ENCODE results near the gene PNPLA5. TPM values are rescaled to one million over a fixed set of nuclear protein-coding genes. Genes with fewer than 3 reads are reported as not detected.
A peak's percentile ranks its signal among the peaks of the same experiment; 100 is the strongest.

PNPLA5 gene, protein sequence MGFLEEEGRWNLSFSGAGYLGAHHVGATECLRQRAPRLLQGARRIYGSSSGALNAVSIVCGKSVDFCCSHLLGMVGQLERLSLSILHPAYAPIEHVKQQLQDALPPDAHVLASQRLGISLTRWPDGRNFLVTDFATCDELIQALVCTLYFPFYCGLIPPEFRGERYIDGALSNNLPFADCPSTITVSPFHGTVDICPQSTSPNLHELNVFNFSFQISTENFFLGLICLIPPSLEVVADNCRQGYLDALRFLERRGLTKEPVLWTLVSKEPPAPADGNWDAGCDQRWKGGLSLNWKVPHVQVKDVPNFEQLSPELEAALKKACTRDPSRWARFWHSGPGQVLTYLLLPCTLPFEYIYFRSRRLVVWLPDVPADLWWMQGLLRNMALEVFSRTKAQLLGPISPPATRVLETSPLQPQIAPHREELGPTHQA
- total RNA-seq, result not detected
- polyA plus RNA-seq, result not detected

DNA sequence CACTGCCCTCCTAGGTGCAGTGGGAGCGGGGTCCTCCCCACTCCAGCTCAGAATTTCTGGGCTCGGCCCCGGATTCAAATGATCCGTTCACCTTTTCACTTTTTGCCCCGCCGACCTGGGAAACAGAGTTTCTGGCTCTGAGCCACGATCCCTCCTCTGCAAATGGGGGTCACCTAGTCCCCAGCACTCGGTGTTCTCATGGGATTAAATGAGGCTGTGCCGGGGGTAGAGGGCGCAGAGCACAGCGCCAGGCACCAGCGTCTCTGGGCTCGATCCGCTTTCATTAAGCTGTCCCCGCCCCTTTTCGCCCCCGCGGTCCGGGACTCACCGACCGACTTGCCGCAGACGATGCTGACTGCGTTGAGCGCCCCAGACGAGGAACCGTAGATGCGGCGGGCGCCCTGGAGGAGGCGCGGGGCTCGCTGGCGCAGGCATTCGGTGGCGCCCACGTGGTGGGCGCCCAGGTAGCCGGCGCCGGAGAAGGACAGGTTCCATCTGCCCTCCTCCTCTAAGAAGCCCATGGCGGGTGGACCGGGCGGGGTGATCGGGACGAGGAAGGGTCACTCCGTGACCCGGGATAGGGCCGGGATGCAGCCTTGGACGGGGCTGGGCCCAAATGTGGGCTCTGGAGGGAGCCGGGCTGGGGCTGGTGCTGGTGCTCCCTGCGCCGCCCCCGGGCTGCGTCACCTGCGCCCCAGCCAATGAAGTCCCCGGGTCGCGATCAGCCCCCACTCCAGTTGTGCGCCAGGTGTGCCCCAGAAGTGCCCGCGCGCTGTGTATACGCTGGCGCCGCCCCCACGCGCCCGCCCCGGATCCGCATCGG lies at the start of gene PNPLA5:
TSS of gene PNPLA5 (minus strand) at position 654 of the 823 bp plus-strand sequence. CDS start at position 521, 133 bp downstream.
- H3K27me3 Mint-ChIP-seq, result peaks cover 27 to 35% of the 10 kb centered on the region in 2 donors
- Histone ChIP-seq H3K4me1 (ENCODE audit: insufficient read depth, low read length) (no peaks in the 10 kb centered on the region), H3K27me3 (ENCODE audit: insufficient read depth, low read length) (peaks cover 8% of the 10 kb centered on the region), H3K4me3 (ENCODE audit: low read length in 2 of 2) (no peak within 1 kb of the TSS), H3K27ac (ENCODE audit: low read depth, low read length) (no peak within 1 kb of the TSS), H3K9me3 (ENCODE audit: control insufficient read depth in 1 of 2, low read length in 2 of 2) (no peaks in the 10 kb centered on the region), H3K36me3 (ENCODE audit: insufficient read depth, low read length) (no peaks in the 10 kb centered on the region)
- no peak for DNase-seq
- H3K36me3 Mint-ChIP-seq, result no peaks in the 10 kb centered on the region
- no peak within 1 kb of the TSS for H3K27ac Mint-ChIP-seq
- H3K9me3 Mint-ChIP-seq, result no peaks in the 10 kb centered on the region
- peaks cover 0 to 4% (median 0%) of the 10 kb centered on the region in 4 donors for H3K4me1 Mint-ChIP-seq
- POLR2A ChIA-PET (ENCODE audit: partially characterized antibody), result no interaction called here
- intact Hi-C loops (cut with micrococcal nuclease), result no loop called here
- CTCF ChIA-PET (ENCODE audit: partially characterized antibody), result interaction anchor here (0.8 kb wide), 1 partner anchor 9 kb away, joined by 3 read pairs; no protein-coding TSS in a partner anchor
- peak within 1 kb of the TSS in 3 of 8 donors; percentile 13 to 49 (median 29) for H3K4me3 Mint-ChIP-seq

DNA sequence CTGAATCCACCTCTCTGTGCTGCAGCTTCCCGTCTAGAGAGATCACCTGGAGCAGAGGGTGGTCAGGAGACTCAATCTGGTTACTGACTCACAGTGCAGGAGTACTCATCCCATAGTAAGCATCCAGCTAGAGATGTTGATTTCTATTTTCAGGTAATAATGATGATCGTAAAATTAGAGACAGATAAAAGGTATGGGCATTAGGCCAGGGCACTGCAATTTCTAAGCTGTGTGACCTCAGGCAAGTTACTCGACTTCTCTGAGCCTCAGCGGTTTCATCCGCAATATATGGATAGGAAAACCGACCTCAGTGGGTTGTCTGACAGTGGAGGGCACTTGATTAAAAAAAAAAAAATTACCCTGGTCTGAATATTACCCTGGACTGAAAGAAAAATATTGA lies 49.6 kb upstream of the PNPLA5 start:
- CTCF ChIA-PET (ENCODE audit: partially characterized antibody), result interaction anchor here (1.5 kb wide), 1 partner anchor 52 kb away, joined by 3 read pairs; no protein-coding TSS in a partner anchor
- POLR2A ChIA-PET (ENCODE audit: partially characterized antibody), result no interaction called here
- H3K27ac Mint-ChIP-seq, result no peak overlapping the region
- H3K4me3 Mint-ChIP-seq, result no peak overlapping the region
- intact Hi-C loops (cut with micrococcal nuclease), result no loop called here
- no peak overlapping the region for H3K4me3 ChIP-seq (ENCODE audit: low read length in 2 of 2)
- no peaks in the 10 kb centered on the region for H3K4me1 ChIP-seq (ENCODE audit: insufficient read depth, low read length)
- no peaks in the 10 kb centered on the region for H3K27me3 ChIP-seq (ENCODE audit: insufficient read depth, low read length)
- H3K9me3 ChIP-seq (ENCODE audit: control insufficient read depth in 1 of 2, low read length in 2 of 2), result no peaks in the 10 kb centered on the region
- no peaks in the 10 kb centered on the region for H3K4me1 Mint-ChIP-seq
- no peak for DNase-seq
- no peak overlapping the region for H3K27ac ChIP-seq (ENCODE audit: low read depth, low read length)
- peaks cover 0 to 8% (median 0%) of the 10 kb centered on the region in 8 donors for H3K9me3 Mint-ChIP-seq
- H3K36me3 Mint-ChIP-seq, result no peaks in the 10 kb centered on the region
- H3K36me3 ChIP-seq (ENCODE audit: insufficient read depth, low read length), result no peaks in the 10 kb centered on the region
- H3K27me3 Mint-ChIP-seq, result peaks cover 0 to 11% of the 10 kb centered on the region in 2 donors

DNA sequence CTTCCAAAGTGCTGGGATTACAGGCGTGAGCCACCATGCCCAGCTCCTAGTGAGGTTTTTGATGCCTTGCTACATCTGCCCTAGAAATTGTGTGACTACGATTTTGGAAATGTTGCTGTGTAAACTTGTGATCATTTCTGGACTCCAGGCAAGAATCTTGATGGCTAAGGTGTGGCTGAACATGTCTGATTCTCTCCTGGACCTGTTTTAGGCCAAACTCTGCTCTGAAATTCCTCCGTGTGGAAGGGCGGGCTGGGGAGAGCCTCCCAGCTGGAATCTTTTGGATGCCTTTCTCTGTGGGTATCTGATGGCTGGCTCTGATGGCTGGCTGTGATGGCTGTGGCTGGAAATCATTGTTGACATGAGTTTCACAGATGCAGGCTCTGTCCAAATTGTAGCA lies 40.0 kb upstream of the PNPLA5 start:
- Histone ChIP-seq H3K9me3 (ENCODE audit: control insufficient read depth in 1 of 2, low read length in 2 of 2) (no peaks in the 10 kb centered on the region), H3K4me1 (ENCODE audit: insufficient read depth, low read length) (no peaks in the 10 kb centered on the region), H3K27me3 (ENCODE audit: insufficient read depth, low read length) (no peaks in the 10 kb centered on the region), H3K27ac (ENCODE audit: low read depth, low read length) (no peak overlapping the region), H3K4me3 (ENCODE audit: low read length in 2 of 2) (no peak overlapping the region), H3K36me3 (ENCODE audit: insufficient read depth, low read length) (no peaks in the 10 kb centered on the region)
- Mint-ChIP-seq H3K36me3 (no peaks in the 10 kb centered on the region), H3K4me1 (no peaks in the 10 kb centered on the region), H3K4me3 (no peak overlapping the region), H3K9me3 (no peaks in the 10 kb centered on the region), H3K27ac (no peak overlapping the region), H3K27me3 (peaks cover 7 to 28% of the 10 kb centered on the region in 2 donors)
- ChIA-PET CTCF (ENCODE audit: partially characterized antibody) (interaction anchor here (1.7 kb wide), 1 partner anchor 14 kb away, joined by 4 read pairs; no protein-coding TSS in a partner anchor), POLR2A (ENCODE audit: partially characterized antibody) (no interaction called here)
- intact Hi-C loops (cut with micrococcal nuclease), result no loop called here
- no peak for DNase-seq

DNA sequence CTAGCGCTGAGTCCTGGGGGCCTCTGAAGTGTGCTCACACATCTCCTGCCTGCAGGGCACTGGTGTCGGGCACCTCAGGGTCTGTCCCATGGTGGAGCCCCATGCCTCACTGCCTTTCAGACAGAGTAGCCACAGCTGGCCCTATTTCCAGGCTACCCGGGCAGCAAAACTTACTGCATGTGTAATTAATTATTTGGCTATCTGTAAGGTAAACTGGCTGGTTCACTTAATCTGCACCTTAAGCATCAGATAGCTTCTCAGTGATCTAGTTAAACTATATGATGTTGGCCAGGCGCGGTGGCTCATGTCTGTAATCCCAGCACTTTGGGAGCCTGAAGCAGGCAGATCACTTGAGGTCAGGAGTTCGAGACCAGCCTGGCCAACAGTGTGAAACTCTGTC lies 37.1 kb upstream of the PNPLA5 start:
- Histone ChIP-seq H3K9me3 (ENCODE audit: control insufficient read depth in 1 of 2, low read length in 2 of 2) (no peaks in the 10 kb centered on the region), H3K36me3 (ENCODE audit: insufficient read depth, low read length) (no peaks in the 10 kb centered on the region), H3K27me3 (ENCODE audit: insufficient read depth, low read length) (peaks cover 11% of the 10 kb centered on the region), H3K27ac (ENCODE audit: low read depth, low read length) (no peak overlapping the region), H3K4me3 (ENCODE audit: low read length in 2 of 2) (no peak overlapping the region), H3K4me1 (ENCODE audit: insufficient read depth, low read length) (no peaks in the 10 kb centered on the region)
- Mint-ChIP-seq H3K27me3 (peaks cover 11 to 16% of the 10 kb centered on the region in 2 donors), H3K4me3 (no peak overlapping the region), H3K4me1 (peaks cover 0 to 6% (median 1%) of the 10 kb centered on the region in 4 donors), H3K9me3 (no peaks in the 10 kb centered on the region), H3K27ac (no peak overlapping the region), H3K36me3 (no peaks in the 10 kb centered on the region)
- no peak for DNase-seq
- ChIA-PET CTCF (ENCODE audit: partially characterized antibody) (no interaction called here), POLR2A (ENCODE audit: partially characterized antibody) (no interaction called here)
- intact Hi-C loops (cut with micrococcal nuclease), result no loop called here

DNA sequence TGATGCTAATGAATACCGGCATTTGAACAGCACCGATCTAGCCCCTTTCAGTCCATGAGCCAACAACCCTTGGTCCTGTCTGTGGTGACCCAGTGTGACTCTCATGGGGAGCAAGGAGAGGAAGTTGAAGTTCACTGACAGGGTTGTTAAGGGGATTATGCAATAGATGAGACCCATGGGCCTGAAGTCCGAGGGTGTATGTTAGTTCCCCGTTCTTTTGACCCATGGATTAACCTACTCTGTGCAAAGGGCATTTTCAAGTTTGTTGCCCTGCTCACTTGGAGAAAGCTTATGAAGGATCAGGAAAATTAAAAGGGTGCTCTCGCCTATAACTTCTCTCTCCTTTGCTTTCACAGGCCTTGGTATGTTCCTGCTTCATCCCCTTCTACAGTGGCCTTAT lies 36.7 kb upstream of the PNPLA5 start:
- Histone ChIP-seq H3K27me3 (ENCODE audit: insufficient read depth, low read length) (peaks cover 11% of the 10 kb centered on the region), H3K4me1 (ENCODE audit: insufficient read depth, low read length) (no peaks in the 10 kb centered on the region), H3K9me3 (ENCODE audit: control insufficient read depth in 1 of 2, low read length in 2 of 2) (no peaks in the 10 kb centered on the region), H3K27ac (ENCODE audit: low read depth, low read length) (no peak overlapping the region), H3K4me3 (ENCODE audit: low read length in 2 of 2) (no peak overlapping the region), H3K36me3 (ENCODE audit: insufficient read depth, low read length) (no peaks in the 10 kb centered on the region)
- no peaks in the 10 kb centered on the region for H3K36me3 Mint-ChIP-seq
- intact Hi-C loops (cut with micrococcal nuclease), result no loop called here
- ChIA-PET CTCF (ENCODE audit: partially characterized antibody) (no interaction called here), POLR2A (ENCODE audit: partially characterized antibody) (no interaction called here)
- peaks cover 11 to 13% of the 10 kb centered on the region in 2 donors for H3K27me3 Mint-ChIP-seq
- DNase-seq, result no peak
- H3K9me3 Mint-ChIP-seq, result no peaks in the 10 kb centered on the region
- peaks cover 0 to 8% (median 1%) of the 10 kb centered on the region in 4 donors for H3K4me1 Mint-ChIP-seq
- H3K27ac Mint-ChIP-seq, result peak overlapping the region in 1 of 7 donors; percentile 49
- peak overlapping the region in 1 of 8 donors; percentile 9 for H3K4me3 Mint-ChIP-seq

DNA sequence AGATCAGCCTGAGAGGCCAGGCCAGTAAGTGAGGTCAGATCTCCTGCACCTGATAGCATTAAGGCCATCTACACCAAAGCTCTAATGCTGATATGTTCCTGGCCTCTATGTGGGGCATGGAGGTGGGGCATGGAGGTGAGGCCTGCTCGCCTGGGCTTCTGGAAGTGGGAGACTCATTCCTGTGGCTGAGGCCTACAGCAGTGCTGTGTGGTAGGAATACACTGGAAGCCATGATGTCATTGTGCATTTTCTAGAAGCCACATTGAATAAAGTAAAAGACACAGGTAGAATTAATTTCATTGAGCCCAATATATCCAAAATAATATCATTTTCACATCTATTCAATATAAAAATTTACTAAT lies 34.5 kb upstream of the PNPLA5 start:
- peaks cover 11% of the 10 kb centered on the region for H3K27me3 ChIP-seq (ENCODE audit: insufficient read depth, low read length)
- POLR2A ChIA-PET (ENCODE audit: partially characterized antibody), result no interaction called here
- CTCF ChIA-PET (ENCODE audit: partially characterized antibody), result no interaction called here
- Mint-ChIP-seq H3K27me3 (peaks cover 13 to 15% of the 10 kb centered on the region in 2 donors), H3K36me3 (peaks cover 0 to 1% of the 10 kb centered on the region in 2 donors), H3K4me1 (peaks cover 3 to 14% (median 7%) of the 10 kb centered on the region in 4 donors), H3K27ac (no peak overlapping the region), H3K4me3 (no peak overlapping the region), H3K9me3 (no peaks in the 10 kb centered on the region)
- intact Hi-C loops (cut with micrococcal nuclease), result no loop called here
- no peak overlapping the region for H3K4me3 ChIP-seq (ENCODE audit: low read length in 2 of 2)
- no peak for DNase-seq
- H3K9me3 ChIP-seq (ENCODE audit: control insufficient read depth in 1 of 2, low read length in 2 of 2), result no peaks in the 10 kb centered on the region
- no peak overlapping the region for H3K27ac ChIP-seq (ENCODE audit: low read depth, low read length)
- H3K4me1 ChIP-seq (ENCODE audit: insufficient read depth, low read length), result no peaks in the 10 kb centered on the region
- no peaks in the 10 kb centered on the region for H3K36me3 ChIP-seq (ENCODE audit: insufficient read depth, low read length)
